HK-2 (cell line): ENCODE results near the gene ASB11.
A peak's percentile ranks its signal among the peaks of the same experiment; 100 is the strongest.
"Not testable (repeated sequence)": the region's sequence is repeated elsewhere in the genome, so short reads cannot be mapped to it uniquely, and the experiment has no call there.

Experiments
- DNase-seq: peaks from one replicate; pipeline ENCODE4 v3.0.0-alpha.2; 2018; ENCODE audit not compliant: unreplicated experiment

The ASB11 gene

DNA sequence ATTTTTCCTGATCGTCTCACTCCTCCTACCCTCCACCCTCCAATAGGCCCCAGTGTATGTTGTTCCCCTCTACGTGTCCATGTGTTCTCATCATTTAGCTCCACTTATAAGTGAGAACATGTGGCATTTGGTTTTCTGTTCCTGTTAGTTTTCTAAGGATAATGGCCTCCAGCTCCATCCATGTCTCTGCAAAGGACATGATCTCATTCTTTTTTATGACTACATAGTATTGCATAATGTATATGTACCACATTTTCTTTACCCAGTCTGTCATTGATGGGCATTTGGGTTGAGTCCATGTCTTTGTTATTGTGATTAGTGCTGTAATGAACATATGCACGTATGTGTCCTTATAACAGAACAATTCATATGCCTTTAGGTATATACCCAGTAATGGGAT, 9.5 kb downstream of the ASB11 start:
- DNase-seq = not testable (repeated sequence)

DNA sequence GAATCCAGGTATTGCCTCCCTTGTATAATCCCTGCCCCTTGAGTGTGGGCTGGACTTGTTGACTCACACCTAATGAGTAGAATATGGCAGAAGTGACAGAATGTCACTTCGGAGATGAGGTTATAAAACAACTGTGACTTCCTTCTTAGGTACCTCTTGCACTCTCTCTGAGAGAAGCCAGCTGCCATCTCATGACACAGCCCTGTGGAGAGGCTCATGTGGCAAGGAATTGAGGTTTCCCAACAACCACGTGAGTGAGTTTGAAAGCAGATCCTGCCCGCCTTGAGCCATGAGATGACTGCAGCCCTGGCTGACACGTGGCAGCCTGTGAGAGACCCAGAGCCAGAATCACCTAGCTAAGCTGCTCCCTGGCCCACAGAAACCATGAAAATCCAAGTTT, 13.5 kb downstream of the ASB11 start:
- DNase-seq = peak; percentile 62

DNA sequence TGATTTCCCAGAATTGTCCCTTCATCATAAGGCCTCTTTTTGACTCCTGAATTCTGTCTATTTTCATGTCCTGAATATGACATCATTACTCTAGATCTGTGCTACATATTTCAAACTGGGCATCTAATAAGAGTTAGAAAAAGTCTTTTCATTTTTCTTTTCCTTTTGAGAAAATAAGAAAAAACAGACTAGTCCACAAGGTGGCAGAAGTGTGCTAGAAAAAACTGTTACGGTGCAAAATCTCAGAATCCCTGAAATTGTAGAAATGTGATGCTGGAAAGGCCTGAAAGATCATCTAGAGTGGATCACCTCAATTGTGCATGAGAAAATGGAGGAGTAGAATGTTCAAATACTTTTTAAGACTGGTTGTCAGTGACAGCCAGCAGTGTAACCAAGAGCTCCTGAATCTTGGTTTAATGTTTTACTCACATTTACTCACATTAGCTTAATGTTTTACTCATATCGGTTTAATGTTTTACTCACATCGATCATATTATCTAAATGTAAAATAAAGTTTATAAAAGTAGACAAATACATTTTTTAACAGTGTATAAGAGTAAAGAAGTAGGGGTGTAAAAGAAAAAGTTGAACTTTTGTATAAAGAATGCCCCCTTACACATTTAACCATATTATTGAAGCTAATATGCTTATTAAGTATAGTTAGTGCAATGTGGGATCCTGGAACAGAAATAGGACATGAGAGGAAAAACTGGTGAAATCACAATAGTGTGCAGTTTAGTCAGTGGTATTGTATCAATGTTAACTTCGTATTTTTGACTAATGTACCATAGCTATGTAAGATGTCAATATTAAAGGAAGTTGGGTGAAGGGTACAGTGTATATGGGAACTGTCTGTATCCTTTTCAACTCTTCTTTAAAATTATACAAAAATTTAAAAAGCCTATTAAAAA, 15.2 kb downstream of the ASB11 start:
- no peak for DNase-seq

DNA sequence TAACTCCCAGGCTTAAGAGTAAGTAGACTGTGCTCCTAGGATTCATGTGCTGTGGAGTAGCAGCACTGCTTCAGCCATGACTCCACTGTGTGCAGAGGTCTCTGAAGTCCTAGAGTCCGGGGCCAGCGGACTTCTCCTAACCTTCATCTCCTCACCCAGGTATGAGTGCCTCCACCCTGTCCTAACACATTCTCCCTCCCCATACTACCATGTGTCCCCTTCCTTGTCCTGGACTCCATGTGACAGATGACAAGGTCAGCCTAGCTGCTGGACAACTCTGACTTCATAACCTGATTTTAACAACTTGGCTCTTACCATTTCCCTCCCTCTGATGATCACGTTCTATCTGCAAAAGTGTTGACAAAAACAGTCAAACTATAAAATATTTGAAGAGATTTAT, 16.7 kb downstream of the ASB11 start:
- no peak for DNase-seq

DNA sequence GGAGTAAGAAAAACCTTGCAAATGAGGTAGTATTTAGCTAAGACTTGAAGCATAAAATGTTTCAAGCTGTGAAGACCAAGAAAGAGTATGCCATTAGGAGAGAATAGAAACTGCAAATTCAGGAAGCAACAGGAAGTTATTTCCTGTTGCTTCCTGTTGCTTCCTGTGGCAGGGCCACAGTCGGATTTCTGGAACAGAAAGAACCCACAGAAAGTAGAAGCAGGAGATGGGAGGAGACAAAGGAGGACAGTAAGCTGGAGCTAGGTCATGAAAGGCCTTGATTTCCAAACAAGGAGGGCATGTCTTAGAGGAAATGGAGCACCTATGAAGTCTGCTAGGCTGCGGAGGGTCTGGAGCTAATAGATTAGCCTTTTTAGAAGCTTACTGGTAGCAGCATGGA, 17.2 kb downstream of the ASB11 start:
- no peak for DNase-seq

DNA sequence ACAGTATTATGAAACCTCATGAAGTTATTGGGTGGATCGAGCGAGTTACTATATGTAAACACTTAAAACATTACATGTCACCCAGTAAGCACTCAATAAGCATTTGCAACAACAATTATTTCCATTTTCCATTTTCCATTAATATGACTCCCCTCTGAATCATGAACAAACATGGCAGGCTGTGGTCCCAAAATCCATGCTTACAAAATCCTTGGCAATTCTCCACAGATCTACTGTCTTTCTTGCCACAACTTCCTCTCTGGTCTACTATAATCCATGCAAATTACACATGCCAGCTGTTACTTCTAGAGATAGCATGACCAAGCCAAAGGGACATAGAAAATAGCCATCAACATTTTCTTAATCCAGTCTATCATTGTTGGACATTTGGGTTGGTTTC, 22.0 kb downstream of the ASB11 start:
- no peak for DNase-seq

DNA sequence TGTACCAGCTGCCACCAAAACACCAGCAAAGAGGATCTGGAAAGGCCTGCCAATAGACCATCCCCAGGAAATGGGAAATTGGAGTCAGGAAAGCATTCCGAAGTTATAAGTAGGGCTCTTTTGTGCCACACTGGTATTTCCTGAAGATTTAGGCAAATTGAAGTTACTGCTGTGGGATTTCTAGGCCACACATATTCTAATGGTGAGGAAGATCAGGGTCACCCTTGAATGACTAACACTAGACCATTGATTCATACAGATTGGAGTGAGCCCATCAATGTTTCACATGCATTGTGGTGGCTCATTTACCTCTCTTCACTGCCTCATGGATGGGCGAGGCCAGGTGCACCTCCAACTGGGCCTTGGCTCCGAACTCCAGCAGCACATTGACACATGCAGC, 22.6 kb downstream of the ASB11 start:
- no peak for DNase-seq

DNA sequence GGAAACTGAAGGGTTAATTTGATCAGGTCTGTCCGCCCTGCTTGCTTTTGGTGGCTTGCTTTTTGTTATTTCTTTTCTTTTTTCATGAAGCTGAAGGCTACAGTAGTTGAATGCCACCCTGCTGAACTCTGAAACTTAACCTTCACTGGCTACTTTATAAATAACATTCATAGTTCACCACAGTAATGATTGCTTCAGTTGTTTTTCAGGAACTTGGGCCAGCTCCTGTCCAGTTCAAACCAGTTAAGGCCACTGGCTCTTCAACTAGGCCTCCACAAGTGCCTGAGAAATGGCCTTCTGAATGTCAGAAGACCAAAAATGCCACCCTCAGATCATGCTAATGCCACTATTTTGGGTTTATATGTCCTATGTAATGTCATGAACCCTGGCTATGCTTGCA, 37.8 kb downstream of the ASB11 start:
- DNase-seq = no peak

DNA sequence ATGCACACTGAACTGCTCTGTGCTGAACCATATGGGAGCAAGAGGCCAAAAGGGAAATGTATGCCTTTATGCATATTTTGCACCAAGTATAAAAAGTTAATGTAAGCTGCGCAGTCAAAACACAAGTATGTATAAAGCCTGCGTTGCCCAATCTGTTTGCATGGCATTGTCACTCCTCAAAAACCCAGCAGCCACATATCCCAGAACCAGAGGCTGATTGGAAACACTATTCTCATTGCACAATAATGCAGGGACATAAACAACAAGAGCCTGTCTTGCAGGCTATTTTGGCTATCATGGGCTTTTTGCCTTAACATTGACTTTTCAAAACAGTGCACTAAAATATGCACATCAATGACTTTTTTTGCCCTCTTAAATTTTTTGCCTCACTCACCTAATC, 40.5 kb downstream of the ASB11 start:
- no peak for DNase-seq

DNA sequence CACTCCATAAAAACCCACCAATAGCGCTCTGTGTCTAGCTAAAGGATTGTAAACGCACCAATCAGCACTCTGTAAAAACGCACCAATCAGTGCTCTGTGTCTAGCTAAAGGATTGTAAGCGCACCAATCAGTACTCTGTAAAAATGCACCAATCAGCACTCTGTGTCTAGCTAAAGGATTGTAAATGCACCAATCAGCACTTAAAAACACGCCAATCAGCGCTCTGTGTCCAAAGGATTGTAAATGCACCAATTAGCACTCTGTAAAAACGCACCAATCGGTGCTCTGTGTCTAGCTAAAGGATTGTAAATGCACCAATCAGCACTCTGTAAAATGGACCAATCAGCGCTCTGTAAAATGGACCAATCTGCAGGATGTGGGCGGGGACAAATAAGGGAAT, 42.2 kb downstream of the ASB11 start:
- DNase-seq = not testable (repeated sequence)

DNA sequence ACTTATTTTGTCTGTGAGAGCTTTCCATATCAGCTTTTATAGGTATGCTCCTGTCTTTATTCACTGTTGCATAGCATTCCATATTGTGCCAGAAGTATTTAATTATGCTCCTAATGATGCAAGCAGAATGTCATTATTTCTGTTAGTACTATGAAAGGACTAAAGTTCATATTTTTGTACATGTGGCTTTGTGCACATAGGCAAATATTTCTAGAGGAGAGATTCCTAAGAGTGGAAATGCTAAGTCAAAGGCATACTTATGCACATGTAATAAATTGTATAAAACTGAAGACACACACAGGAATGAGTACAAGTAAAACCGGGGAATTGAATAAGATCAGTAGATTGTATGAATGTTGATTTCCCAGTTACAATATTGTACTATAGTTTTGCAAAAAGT, 43.7 kb downstream of the ASB11 start:
- no peak for DNase-seq

DNA sequence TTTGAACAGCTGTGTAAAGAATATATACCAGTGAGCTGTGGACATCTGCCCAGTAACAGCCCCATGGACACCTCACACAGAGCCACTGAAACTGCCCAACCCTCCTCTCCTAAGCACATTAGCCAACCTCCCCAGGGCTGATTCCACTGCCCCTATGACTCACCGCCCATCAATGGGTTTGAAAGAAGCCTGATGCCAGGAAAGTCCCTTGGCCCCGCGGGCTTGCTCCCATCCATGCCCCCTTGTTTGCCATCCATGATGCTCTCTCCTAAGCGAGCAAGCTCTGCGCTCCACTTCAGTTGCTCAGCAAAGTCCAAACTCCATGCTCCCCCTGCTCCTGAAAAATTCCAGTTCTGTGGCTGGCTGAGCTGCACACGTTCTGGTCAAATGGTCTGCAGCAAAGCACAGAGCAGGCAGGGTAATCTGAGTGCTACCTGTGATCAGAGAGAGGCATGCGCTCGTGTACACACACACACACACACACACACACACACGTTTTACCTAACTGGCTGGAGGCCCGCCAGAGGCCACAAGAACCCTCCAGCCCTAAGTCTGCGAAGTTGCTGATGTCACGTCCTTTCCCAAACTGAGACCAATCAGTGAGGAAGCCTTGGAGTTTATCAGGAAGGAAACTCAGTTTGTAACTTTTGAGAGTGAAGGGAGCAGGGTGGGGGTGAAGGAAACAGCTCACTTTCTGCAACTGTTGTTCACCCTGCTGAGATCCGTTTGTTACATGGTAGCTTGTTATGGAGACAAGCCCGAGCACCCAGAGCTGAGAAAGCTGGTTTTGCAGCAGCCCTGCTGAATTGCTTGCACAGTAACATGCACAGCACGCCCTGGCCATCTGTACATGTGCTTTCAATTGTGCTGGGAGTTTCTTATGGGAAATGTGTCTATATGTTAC, 45.6 kb downstream of the ASB11 start, which contains the start of gene ASB9:
Gene ASB9, minus strand, starts transcription at position 466 of the 904 bp plus-strand sequence. Its CDS starts 209 bp downstream, at position 257.
- DNase-seq = peak; percentile 77

DNA sequence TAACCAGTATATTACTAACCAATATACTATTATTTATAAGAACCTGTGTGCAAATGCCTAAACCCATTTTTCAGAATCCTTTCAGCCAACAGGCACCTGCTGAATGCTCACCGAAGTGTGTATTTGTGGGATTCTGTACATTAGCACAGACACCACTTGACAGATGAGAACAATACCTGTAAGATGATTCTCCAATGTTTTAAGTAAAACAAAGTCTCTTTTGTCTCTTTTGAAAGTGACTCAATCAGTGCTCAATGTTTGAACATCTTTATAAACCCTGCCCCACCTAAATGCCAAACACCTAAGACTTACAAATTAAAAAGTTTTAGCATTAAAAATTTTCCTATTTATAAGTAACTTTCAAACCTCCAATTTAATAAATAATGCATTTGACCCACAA, 46.3 kb downstream of the ASB11 start:
- DNase-seq = no peak

DNA sequence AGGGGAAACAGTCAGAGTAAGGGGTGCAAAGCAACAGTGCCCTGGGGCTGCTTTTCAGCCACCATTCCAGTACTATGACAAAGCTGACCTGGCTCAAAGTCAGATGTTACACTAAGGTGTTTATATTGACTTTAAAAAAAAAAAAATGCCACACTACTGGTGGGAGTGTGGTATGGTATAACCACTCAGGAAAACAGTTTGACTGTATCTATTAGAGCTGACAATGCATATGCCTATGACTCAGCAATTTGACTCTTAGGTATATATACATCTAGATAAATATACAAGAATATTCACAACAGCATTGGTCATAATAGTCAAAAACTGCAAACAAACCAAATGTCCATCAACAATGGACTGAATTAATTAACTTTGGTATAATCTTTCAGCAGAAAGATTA, 60.6 kb downstream of the ASB11 start:
- no peak for DNase-seq

DNA sequence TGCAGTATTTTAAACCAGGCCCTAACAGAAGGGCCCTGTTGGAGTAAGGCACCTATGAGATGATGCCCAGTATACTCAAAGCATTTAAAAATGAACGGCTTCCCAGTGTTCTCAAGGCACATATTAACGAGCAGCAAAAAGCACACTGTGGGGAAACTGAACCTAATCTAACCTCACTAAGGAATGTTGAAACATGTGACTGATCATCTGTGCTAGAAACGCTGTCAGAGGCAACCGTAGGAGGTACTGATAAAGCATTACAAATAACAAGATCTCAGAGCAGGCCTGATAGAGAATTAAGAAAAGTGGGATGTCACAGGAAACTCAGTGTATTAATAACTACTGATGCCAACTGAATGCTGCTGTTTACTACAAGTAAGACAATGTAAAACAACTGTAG, 69.5 kb downstream of the ASB11 start:
- DNase-seq = no peak

DNA sequence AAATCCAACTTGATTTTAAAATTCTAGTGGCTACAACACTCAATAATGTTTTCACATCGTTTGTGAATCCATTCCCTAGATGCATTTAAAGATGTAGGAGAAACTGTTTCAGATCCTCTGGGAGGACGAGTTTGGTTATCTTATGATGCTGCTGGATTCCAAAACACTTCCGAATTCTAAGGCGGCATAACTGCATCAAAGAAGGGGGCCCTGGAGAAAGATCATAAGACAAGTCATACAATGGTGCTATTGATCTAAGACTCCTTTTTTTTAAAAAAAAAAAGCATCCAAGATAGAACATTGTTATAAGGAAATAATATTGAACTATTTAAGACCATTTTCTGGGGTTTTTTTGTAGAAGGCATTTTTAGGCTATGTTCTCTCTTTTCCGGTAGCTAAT, 71.0 kb downstream of the ASB11 start:
- no peak for DNase-seq

DNA sequence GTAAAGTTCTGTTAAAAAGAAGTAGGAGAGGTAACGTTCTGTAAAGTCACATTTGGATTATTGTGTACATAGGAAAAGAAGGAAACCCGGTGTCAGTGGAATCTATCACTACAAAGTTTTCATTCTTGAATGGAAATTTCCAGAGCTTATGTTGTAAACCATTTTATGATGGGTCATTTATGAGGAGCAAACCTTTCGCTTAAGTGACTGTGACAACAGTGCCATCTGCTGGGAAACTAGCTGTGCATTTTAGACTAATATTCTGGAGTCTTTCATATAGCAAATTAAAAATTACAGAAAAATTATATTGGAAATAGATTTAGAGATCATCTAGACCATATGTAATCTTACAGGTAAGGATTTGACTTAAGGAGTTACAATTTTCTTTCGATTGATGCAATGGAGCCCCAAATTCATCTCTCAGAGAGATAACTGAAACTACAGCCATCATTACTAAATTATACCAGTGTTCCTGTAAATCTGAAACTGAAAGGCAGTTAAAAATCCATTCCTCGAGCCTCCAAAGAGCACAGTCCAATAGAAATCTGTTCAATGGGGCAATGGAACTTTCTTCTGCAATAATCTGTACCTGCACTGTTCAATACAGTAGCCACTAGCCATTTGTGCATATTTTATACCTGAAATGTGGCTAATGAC, 72.4 kb downstream of the ASB11 start:
- DNase-seq = no peak

DNA sequence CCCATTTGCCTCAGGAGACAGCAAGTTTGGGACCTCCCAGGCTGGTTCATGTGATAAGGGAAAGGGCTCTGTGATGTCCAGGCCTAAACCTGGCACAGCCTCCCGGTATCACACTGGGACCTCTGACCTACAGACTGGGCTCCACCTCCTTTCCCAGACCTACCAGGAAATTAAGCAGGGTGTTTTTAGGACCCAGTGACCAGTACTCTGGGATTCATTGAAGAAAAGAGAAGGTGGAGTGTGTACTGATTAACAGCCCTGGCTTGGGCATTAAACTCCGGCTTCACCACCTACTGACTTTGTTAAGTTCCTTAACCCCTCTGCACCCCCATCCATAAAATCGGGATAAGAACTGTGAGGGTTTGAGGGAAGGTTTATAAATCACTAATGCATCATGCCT, 74.1 kb downstream of the ASB11 start:
- no peak for DNase-seq

DNA sequence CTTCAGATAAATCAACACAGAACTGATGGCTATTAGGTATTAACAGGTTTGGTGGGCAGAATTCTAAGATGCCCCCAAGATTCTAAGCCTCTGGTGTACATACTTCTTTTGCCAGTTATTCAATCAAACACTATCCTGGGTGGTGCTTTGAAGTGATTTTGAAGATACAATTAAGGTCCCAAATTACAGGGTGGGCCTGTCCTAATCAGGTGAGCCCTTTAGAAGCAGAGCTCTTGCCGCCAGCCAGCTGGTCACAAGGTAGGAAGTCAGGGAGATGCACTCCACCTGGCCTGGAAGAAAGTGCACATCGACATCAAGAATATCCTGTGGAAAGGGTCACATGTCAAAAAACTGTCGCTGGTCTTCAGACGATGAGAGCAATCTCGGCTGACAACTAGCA, 75.0 kb downstream of the ASB11 start:
- no peak for DNase-seq

DNA sequence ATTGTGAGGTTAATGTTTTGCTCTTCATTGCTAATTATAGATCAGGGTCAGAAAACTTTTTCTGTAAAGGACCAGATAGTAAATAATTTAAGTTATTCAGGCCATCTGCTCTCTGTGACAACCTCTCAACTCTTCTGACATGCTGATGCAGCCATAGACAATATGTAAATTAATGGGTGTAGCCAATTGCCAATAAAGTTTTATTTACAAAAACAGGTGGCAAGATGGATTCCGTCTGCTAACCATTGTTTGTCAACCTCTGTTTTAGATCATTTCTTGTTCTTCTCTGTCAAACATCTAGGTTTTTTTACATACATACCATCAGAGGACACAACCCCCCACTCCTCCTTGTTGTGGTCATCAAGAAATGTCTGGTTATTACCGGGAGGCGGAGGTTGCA, 79.3 kb downstream of the ASB11 start:
- DNase-seq = no peak

DNA sequence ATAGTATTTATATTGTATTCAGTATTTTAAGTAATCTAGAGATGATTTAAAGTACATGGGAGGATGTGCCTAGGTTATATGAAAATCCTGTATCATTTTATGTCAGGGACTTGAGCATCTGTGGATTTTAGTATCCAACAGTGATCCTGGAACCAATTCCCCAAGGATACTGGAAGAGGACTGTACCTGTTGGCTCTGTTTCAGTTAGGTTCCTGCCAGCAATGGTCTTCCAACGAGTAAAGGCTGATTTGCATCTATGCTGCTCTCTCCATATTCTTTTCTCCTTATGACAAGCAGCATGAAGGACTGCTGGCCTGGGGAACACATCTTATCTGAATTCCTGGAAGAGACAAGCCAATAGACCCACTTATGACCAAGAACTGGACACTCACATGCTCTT, 80.4 kb downstream of the ASB11 start:
- no peak for DNase-seq

DNA sequence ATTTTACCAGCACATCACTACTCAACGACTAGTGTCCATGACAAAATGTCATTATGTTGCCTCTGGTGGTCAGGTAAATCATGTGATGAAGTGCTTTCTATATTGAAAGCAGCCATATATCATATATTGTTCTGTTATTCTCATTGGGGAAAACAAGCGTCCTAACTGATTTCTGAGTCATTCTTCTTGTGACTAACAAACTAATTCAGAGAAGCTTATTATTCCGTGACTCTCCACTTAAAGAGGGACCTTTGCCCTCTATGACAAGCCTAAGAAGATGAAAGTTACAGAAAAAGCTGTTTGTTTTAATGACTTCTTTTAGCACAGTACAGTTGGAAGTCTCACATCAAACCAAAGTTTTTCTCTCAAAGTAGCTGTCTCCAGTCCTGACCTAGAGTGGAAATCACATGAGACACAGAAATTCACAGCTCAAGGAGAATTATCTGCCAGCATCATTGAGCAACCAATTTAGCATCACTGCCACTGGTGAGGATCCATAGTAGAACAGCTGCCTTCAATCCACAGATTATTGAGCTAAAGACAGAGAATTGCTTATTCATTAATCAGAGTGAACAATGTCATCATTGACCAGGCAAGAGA, 81.9 kb downstream of the ASB11 start:
- DNase-seq = no peak
